K562 (cell line): ENCODE results near the gene CCR7. TPM values are rescaled to one million over a fixed set of nuclear protein-coding genes. Genes with fewer than 3 reads are reported as not detected.
A peak's percentile ranks its signal among the peaks of the same experiment; 100 is the strongest.

ENCODE experiments used
- EGR1 ChIP-seq: fragments of 450-650 bp; conservative IDR thresholded peaks from 2 replicates; pipeline ENCODE4 v1.6.1; 2017; ENCODE audit warnings: mild to moderate bottlenecking
- IFI16 ChIP-seq: fragments of 250-450 bp; sonication (Bioruptor Pico); IDR thresholded peaks from 2 replicates; pipeline ENCODE4 v2.1.2; 2022; ENCODE audit warnings: mild to moderate bottlenecking, inconsistent platforms
- MYNN ChIP-seq, 2 experiments: sonication (generic); formaldehyde crosslinking in 1 of 2; IDR thresholded peaks; 2 replicates each; pipeline versions ENCODE4 v1.5.0 to v1.6.1; 2016 to 2020; ENCODE audit warnings: antibody characterized with exemption in 1 of 2, missing genetic modification reagents in 1 of 2
- NR4A1 ChIP-seq, 2 experiments: fragments of 250-450 bp in 1 of 2; fragments of 450-650 bp in 1 of 2; sonication (Bioruptor Pico) in 1 of 2; IDR thresholded peaks; 2 replicates each; pipeline versions ENCODE4 v1.4.0 to v1.6.1; 2016 to 2020; ENCODE audit warnings: mild to moderate bottlenecking in 2 of 2, missing compliant biosample characterization in 1 of 2, missing genetic modification characterization in 1 of 2, moderate library complexity in 1 of 2
- POLR3A ChIP-seq: IDR thresholded peaks from 2 replicates; pipeline ENCODE4 v1.6.1; 2011; ENCODE audit warnings: borderline replicate concordance, mild to moderate bottlenecking, moderate library complexity; ENCODE audit not compliant: insufficient read length, insufficient read depth; ENCODE audit errors: extremely low read depth
- SAP30 ChIP-seq: fragments of 200-600 bp; sonication (generic); IDR thresholded peaks from 2 replicates; pipeline ENCODE4 v1.6.1; 2012; ENCODE audit warnings: borderline replicate concordance, low read depth, mild to moderate bottlenecking, moderate library complexity, low read length, control low read depth, inconsistent platforms; ENCODE audit not compliant: insufficient read depth, poor library complexity, severe bottlenecking
- ZBTB1 ChIP-seq: sonication (generic); formaldehyde crosslinking; IDR thresholded peaks from 2 replicates; pipeline ENCODE4 v1.8.1; 2023; ENCODE audit warnings: missing genetic modification reagents, low read depth, mild to moderate bottlenecking, borderline replicate concordance
- ZFP1 ChIP-seq: fragments of 450-650 bp; formaldehyde crosslinking; IDR thresholded peaks from 2 replicates; pipeline ENCODE4 v1.4.0; 2020; ENCODE audit warnings: mild to moderate bottlenecking, mixed read lengths
- ZFP36 ChIP-seq: fragments of 150-350 bp; IDR thresholded peaks from 2 replicates; pipeline ENCODE4 v1.6.1; 2018; ENCODE audit warnings: low read length, low read depth; ENCODE audit not compliant: partially characterized antibody
- ZNF764 ChIP-seq: fragments of 250-450 bp; sonication (Bioruptor Pico); IDR thresholded peaks from 2 replicates; pipeline ENCODE4 v1.4.0; 2020; ENCODE audit warnings: low read depth, mild to moderate bottlenecking, moderate library complexity
- polyA plus RNA-seq, 8 experiments: library from polyadenylated mRNA; depleted of rRNA in 4 of 8; stranded (reverse) in 5 of 8; unstranded in 3 of 8; fragments of >200 nt; fragmentation: Nextera tagmentation in 2 of 8; fragmentation: Illumina TruSeq in 1 of 8; extraction: Ambion mirVana in 2 of 8; extraction: Trizol in 1 of 8; gene quantifications; 2 replicates each; pipeline versions ENCODE4 v1.2.1 to v1.2.3, GENCODE V29; 2011 to 2014; ENCODE audit warnings: inconsistent platforms in 1 of 8, missing spikeins in 1 of 8
- total RNA-seq, 7 experiments: library from RNA; depleted of rRNA in 6 of 7; stranded (reverse); fragments of >200 nt in 6 of 7; fragmentation: Illumina TruSeq in 2 of 7; extraction: Trizol in 2 of 7; gene quantifications; 2 replicates each; pipeline versions ENCODE4 v1.2.1 to v1.2.3, GENCODE V29; 2011 to 2021; ENCODE audit warnings: low replicate concordance in 1 of 7
- TF ChIP-seq, protein P1 (sequence below): fragments of 250-450 bp; sonication (Bioruptor Pico); IDR thresholded peaks from 2 replicates; pipeline ENCODE4 v1.4.0; 2020
- TF ChIP-seq, protein P2 (sequence below): fragments of 450-650 bp; IDR thresholded peaks from 2 replicates; pipeline ENCODE4 v1.6.1; 2018; ENCODE audit not compliant: partially characterized antibody
- TF ChIP-seq, protein P3 (sequence below): fragments of 250-450 bp; sonication (Bioruptor Pico); IDR thresholded peaks from 2 replicates; pipeline ENCODE4 v1.5.0; 2021; ENCODE audit warnings: mild to moderate bottlenecking, borderline replicate concordance

Gene CCR7
- total and polyA plus RNA-seq, 9 of the 15 experiments (the other 6 are each of a cell fraction or from before 2014, with no cell fraction given) = 0.14 to 1.4 (median 0.56) TPM

DNA sequence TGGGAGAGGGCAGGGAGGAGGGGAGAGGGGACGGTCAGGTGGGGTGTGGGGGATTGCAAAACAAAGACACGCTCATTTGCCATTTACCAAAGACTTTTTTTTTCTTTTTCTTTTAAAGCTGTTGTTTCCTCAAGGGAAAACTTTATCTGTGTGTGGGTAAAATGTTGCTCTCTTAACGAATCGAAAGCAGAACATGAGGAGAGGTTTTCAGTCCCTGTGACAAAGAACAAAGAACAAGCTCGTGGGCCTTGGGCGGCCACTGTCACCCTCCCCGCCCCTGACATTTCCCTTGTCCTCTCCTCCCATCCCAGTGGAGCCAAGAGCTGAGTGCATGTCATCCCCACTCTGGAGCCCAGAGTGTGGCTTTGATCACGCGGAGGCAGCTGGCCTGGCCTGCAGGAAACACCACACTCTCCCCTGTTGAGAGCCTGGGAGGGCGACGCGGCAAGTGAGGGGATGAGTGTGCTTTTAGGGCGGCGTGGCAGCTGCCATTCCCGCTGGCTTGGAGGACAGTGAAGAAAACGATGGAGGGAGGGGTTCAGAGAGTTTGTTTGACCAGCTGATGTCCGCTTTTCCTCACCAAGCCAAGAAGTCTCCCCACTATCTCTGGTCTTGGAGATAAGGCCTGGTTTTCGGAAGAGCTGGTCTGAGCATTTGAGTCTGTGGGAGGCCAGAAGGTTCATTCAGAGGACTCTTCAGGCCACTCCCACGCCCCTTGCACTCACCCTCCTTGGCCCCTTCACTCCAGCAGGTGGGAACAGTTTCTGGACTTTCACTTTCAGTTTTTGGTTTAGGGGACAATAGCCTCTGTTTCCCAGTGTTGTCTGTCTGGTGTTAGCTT lies 11.4 kb downstream of the CCR7 start (continued):
- TF ChIP-seq EGR1 (peak; percentile 78), SAP30 (no peak), ZFP1 (CRISPR knock-in tag) (no peak), ZBTB1 (CRISPR knock-in tag) (no peak), IFI16 (CRISPR knock-in tag) (no peak), ZNF764 (CRISPR knock-in tag) (no peak), ZFP36 (peak; percentile 28), MYNN (IDR thresholded peaks at IDR 0.05) (peak; percentile 63; the same call in 1 of the 2 replicates), MYNN (CRISPR knock-in tag; IDR thresholded peaks at IDR 0.05) (no peak), POLR3A (no peak), NR4A1 (CRISPR knock-in tag; IDR thresholded peaks at IDR 0.05) (no peak), NR4A1 (tag; IDR thresholded peaks at IDR 0.05) (peak; percentile 64; the same call in 1 of the 2 replicates)
- TF ChIP-seq, protein P1, sequence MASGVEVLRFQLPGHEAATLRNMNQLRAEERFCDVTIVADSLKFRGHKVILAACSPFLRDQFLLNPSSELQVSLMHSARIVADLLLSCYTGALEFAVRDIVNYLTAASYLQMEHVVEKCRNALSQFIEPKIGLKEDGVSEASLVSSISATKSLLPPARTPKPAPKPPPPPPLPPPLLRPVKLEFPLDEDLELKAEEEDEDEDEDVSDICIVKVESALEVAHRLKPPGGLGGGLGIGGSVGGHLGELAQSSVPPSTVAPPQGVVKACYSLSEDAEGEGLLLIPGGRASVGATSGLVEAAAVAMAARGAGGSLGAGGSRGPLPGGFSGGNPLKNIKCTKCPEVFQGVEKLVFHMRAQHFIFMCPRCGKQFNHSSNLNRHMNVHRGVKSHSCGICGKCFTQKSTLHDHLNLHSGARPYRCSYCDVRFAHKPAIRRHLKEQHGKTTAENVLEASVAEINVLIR (CRISPR knock-in tag) = no peak
- TF ChIP-seq, protein P2, sequence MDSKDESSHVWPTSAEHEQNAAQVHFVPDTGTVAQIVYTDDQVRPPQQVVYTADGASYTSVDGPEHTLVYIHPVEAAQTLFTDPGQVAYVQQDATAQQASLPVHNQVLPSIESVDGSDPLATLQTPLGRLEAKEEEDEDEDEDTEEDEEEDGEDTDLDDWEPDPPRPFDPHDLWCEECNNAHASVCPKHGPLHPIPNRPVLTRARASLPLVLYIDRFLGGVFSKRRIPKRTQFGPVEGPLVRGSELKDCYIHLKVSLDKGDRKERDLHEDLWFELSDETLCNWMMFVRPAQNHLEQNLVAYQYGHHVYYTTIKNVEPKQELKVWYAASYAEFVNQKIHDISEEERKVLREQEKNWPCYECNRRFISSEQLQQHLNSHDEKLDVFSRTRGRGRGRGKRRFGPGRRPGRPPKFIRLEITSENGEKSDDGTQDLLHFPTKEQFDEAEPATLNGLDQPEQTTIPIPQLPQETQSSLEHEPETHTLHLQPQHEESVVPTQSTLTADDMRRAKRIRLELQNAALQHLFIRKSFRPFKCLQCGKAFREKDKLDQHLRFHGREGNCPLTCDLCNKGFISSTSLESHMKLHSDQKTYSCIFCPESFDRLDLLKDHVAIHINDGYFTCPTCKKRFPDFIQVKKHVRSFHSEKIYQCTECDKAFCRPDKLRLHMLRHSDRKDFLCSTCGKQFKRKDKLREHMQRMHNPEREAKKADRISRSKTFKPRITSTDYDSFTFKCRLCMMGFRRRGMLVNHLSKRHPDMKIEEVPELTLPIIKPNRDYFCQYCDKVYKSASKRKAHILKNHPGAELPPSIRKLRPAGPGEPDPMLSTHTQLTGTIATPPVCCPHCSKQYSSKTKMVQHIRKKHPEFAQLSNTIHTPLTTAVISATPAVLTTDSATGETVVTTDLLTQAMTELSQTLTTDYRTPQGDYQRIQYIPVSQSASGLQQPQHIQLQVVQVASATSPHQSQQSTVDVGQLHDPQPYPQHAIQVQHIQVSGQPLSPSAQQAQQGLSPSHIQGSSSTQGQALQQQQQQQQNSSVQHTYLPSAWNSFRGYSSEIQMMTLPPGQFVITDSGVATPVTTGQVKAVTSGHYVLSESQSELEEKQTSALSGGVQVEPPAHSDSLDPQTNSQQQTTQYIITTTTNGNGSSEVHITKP = peak; percentile 46
- TF ChIP-seq, protein P3, sequence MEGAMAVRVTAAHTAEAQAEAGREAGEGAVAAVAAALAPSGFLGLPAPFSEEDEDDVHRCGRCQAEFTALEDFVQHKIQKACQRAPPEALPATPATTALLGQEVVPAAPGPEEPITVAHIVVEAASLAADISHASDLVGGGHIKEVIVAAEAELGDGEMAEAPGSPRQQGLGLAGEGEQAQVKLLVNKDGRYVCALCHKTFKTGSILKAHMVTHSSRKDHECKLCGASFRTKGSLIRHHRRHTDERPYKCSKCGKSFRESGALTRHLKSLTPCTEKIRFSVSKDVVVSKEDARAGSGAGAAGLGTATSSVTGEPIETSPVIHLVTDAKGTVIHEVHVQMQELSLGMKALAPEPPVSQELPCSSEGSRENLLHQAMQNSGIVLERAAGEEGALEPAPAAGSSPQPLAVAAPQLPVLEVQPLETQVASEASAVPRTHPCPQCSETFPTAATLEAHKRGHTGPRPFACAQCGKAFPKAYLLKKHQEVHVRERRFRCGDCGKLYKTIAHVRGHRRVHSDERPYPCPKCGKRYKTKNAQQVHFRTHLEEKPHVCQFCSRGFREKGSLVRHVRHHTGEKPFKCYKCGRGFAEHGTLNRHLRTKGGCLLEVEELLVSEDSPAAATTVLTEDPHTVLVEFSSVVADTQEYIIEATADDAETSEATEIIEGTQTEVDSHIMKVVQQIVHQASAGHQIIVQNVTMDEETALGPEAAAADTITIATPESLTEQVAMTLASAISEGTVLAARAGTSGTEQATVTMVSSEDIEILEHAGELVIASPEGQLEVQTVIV = no peak
